ENCODE measurements around the gene SEMA4D.

SEMA4D gene

DNA sequence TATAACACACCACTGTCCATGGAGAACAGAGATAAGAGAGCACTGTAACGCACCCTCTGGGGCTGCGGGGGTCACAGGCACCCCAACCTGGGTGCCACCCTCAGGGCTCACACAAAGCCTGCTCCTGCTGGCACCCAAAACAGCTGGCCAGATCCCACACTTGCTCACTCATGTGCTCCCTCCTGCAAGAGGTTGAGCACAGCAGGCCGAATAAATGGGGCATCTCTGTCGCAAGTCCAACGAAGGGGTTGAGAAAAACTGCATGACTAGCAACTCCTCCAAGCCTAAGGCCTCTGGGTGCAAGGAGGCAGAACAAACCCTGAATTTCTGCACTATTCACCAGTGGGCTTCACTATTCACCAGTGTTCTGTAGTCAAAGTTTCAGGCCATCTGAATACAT, 99.3 kb downstream of the SEMA4D start:
- H3K36me3 ChIP-seq (ENCODE audit: insufficient read depth, low read length): no peaks in the 10 kb centered on the region
- H2AFZ ChIP-seq (ENCODE audit: low read length): no peak overlapping the region
- H3F3A ChIP-seq (ENCODE audit: insufficient read depth, low read length): no peaks in the 10 kb centered on the region
- H3K9me3 ChIP-seq (ENCODE audit: low read length): no peaks in the 10 kb centered on the region
- no peak overlapping the region for H3K27ac ChIP-seq (ENCODE audit: low read depth, low read length, poor library complexity, severe bottlenecking)
- H3K4me1 ChIP-seq (ENCODE audit: insufficient read depth, low read length, severe bottlenecking): no peaks in the 10 kb centered on the region
- no peaks in the 10 kb centered on the region for H3K79me2 ChIP-seq (ENCODE audit: insufficient read depth, low read length)
- no peak for TF ChIP-seq EZH2 (IDR thresholded peaks at IDR 0.05; ENCODE audit: borderline replicate concordance, low read length)
- TF ChIP-seq, protein P1, sequence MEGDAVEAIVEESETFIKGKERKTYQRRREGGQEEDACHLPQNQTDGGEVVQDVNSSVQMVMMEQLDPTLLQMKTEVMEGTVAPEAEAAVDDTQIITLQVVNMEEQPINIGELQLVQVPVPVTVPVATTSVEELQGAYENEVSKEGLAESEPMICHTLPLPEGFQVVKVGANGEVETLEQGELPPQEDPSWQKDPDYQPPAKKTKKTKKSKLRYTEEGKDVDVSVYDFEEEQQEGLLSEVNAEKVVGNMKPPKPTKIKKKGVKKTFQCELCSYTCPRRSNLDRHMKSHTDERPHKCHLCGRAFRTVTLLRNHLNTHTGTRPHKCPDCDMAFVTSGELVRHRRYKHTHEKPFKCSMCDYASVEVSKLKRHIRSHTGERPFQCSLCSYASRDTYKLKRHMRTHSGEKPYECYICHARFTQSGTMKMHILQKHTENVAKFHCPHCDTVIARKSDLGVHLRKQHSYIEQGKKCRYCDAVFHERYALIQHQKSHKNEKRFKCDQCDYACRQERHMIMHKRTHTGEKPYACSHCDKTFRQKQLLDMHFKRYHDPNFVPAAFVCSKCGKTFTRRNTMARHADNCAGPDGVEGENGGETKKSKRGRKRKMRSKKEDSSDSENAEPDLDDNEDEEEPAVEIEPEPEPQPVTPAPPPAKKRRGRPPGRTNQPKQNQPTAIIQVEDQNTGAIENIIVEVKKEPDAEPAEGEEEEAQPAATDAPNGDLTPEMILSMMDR (IDR thresholded peaks at IDR 0.05; ENCODE audit: low read length): no peak
- no peak overlapping the region for H3K9ac ChIP-seq (ENCODE audit: low read length)
- H3K9me2 ChIP-seq (ENCODE audit: low read depth, low read length): no peaks in the 10 kb centered on the region
- H3K27me3 ChIP-seq (ENCODE audit: insufficient read depth, low read length): no peaks in the 10 kb centered on the region; the same call in 1 of the 2 replicates
- no peak overlapping the region for H3K4me3 ChIP-seq (ENCODE audit: low read depth, low read length, poor library complexity, severe bottlenecking)
- no peak overlapping the region for H3K4me2 ChIP-seq (ENCODE audit: low read length)
- no peaks in the 10 kb centered on the region for H4K20me1 ChIP-seq (ENCODE audit: insufficient read depth, low read length)

DNA sequence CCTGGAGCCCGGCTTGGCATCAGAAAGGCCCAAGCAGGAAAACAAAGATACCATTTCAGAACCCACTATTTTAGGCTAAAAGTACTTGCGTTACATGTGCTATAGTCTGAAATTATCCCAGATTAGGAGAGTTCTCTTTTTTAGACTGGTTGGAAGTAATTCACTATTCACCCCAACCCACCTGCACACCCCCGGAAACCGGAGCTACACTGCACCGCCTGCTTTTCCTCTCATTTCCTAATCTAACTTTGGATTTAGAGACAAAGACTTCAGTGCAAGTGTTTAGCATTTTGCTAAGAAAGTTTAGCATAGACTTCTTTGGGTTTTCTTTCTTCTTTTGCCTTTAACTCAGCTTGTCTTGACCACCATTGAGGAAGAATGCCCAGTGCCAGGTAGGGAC, 100.4 kb downstream of the SEMA4D start:
- Histone ChIP-seq H2AFZ (ENCODE audit: low read length) (no peak overlapping the region), H3K27me3 (ENCODE audit: insufficient read depth, low read length) (peaks cover 4% of the 10 kb centered on the region), H3K27ac (ENCODE audit: low read depth, low read length, poor library complexity, severe bottlenecking) (no peak overlapping the region), H3K36me3 (ENCODE audit: insufficient read depth, low read length) (no peaks in the 10 kb centered on the region), H3K79me2 (ENCODE audit: insufficient read depth, low read length) (no peaks in the 10 kb centered on the region), H3K4me3 (ENCODE audit: low read depth, low read length, poor library complexity, severe bottlenecking) (no peak overlapping the region), H3K4me1 (ENCODE audit: insufficient read depth, low read length, severe bottlenecking) (no peaks in the 10 kb centered on the region), H4K20me1 (ENCODE audit: insufficient read depth, low read length) (no peaks in the 10 kb centered on the region), H3K9me2 (ENCODE audit: low read depth, low read length) (no peaks in the 10 kb centered on the region), H3K9ac (ENCODE audit: low read length) (no peak overlapping the region), H3K9me3 (ENCODE audit: low read length) (no peaks in the 10 kb centered on the region), H3F3A (ENCODE audit: insufficient read depth, low read length) (no peaks in the 10 kb centered on the region), H3K4me2 (ENCODE audit: low read length) (no peak overlapping the region)
- TF ChIP-seq EZH2 (IDR thresholded peaks at IDR 0.05; ENCODE audit: borderline replicate concordance, low read length): no peak

DNA sequence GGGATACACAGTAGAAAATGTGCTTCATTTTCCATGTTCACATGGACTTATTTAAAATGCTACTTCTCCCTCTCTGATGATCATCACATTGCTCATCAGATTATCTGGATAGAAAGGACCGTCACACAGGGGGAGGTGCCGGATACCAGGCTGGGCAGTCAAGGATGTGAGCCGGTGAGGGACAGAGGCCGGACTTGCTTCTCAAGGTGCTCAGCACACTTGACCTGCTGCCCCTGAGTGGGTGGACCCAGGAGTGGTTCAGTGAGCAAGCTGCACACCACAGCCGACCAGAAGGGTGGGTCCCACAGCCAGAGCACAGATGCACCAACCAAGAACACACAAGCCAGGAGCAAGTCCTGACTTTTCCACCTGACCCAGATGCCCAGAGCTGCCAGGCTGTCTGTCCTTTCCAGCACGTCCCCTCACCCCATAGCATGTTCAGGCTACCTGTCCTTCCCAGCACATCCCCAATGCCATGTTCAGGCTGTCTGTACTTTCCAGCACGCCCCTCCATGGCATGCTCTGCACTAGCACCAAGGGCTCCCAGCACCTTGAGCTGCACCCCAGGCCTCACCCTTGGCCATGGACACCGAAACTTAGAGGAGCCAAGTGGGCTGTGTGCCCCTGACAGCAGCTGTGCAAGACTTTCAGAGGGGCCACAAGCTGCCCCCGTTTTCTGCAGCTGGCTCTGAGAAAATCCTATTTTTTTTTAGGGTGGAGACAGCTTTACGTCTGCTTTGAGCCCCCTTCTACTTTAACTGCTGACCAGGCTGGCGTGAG, 101.8 kb downstream of the SEMA4D start:
- H3F3A ChIP-seq (ENCODE audit: insufficient read depth, low read length): no peaks in the 10 kb centered on the region
- no peak overlapping the region for H3K27ac ChIP-seq (ENCODE audit: low read depth, low read length, poor library complexity, severe bottlenecking)
- no peaks in the 10 kb centered on the region for H3K79me2 ChIP-seq (ENCODE audit: insufficient read depth, low read length)
- H3K36me3 ChIP-seq (ENCODE audit: insufficient read depth, low read length): no peaks in the 10 kb centered on the region
- H2AFZ ChIP-seq (ENCODE audit: low read length): no peak overlapping the region
- no peaks in the 10 kb centered on the region for H3K9me3 ChIP-seq (ENCODE audit: low read length)
- TF ChIP-seq, protein P1 (IDR thresholded peaks at IDR 0.05; ENCODE audit: low read length): no peak
- no peak for TF ChIP-seq EZH2 (IDR thresholded peaks at IDR 0.05; ENCODE audit: borderline replicate concordance, low read length)
- H3K4me2 ChIP-seq (ENCODE audit: low read length): no peak overlapping the region
- no peaks in the 10 kb centered on the region for H3K9me2 ChIP-seq (ENCODE audit: low read depth, low read length)
- peaks cover 4% of the 10 kb centered on the region for H3K27me3 ChIP-seq (ENCODE audit: insufficient read depth, low read length)
- no peaks in the 10 kb centered on the region for H4K20me1 ChIP-seq (ENCODE audit: insufficient read depth, low read length)
- no peak overlapping the region for H3K4me3 ChIP-seq (ENCODE audit: low read depth, low read length, poor library complexity, severe bottlenecking)
- no peak overlapping the region for H3K9ac ChIP-seq (ENCODE audit: low read length)
- no peaks in the 10 kb centered on the region for H3K4me1 ChIP-seq (ENCODE audit: insufficient read depth, low read length, severe bottlenecking)

DNA sequence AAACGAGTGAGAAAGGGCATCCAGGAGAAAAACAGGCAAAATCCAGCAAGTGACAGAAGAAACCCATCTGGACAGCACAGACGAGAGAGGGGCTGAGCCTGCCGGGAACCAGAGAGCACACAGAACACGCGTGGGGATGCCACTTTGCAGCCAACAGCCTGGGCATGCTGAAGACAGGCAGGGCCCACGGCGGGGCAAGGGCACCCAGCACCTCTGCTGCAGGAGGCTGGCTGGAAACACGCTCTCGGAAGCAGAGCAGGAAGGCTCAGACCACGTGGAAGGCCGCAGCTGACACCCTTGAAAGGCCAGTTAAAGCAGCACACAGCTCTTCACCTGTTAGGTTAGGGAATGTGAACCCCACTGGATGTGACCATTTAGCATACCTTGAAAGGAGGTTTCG, 103.5 kb downstream of the SEMA4D start:
- H3K79me2 ChIP-seq (ENCODE audit: insufficient read depth, low read length): no peaks in the 10 kb centered on the region
- H3K27ac ChIP-seq (ENCODE audit: low read depth, low read length, poor library complexity, severe bottlenecking): no peak overlapping the region
- H3K4me3 ChIP-seq (ENCODE audit: low read depth, low read length, poor library complexity, severe bottlenecking): no peak overlapping the region
- H3K9me2 ChIP-seq (ENCODE audit: low read depth, low read length): no peaks in the 10 kb centered on the region
- H3K27me3 ChIP-seq (ENCODE audit: insufficient read depth, low read length): peaks cover 4% of the 10 kb centered on the region
- H3F3A ChIP-seq (ENCODE audit: insufficient read depth, low read length): no peaks in the 10 kb centered on the region
- H3K4me1 ChIP-seq (ENCODE audit: insufficient read depth, low read length, severe bottlenecking): no peaks in the 10 kb centered on the region
- H3K9me3 ChIP-seq (ENCODE audit: low read length): no peaks in the 10 kb centered on the region
- no peak for TF ChIP-seq EZH2 (IDR thresholded peaks at IDR 0.05; ENCODE audit: borderline replicate concordance, low read length)
- TF ChIP-seq, protein P1 (IDR thresholded peaks at IDR 0.05; ENCODE audit: low read length): no peak
- no peak overlapping the region for H3K4me2 ChIP-seq (ENCODE audit: low read length)
- H2AFZ ChIP-seq (ENCODE audit: low read length): no peak overlapping the region
- H3K36me3 ChIP-seq (ENCODE audit: insufficient read depth, low read length): no peaks in the 10 kb centered on the region
- H3K9ac ChIP-seq (ENCODE audit: low read length): no peak overlapping the region
- no peaks in the 10 kb centered on the region for H4K20me1 ChIP-seq (ENCODE audit: insufficient read depth, low read length)

Measured in OCI-LY1 (cell line).